HG03457 (cell line): ENCODE results near the gene EMX1.
A peak's percentile ranks its signal among the peaks of the same experiment; 100 is the strongest.
"Not testable (repeated sequence)": the region's sequence is repeated elsewhere in the genome, so short reads cannot be mapped to it uniquely, and the experiment has no call there.

Experiments
- ATAC-seq: cut with Tn5 transposase; IDR thresholded peaks from one replicate; pipeline ENCODE4 v1.9.1; 2021; ENCODE audit warnings: moderate number of reproducible peaks; ENCODE audit not compliant: unreplicated experiment

The EMX1 gene

DNA sequence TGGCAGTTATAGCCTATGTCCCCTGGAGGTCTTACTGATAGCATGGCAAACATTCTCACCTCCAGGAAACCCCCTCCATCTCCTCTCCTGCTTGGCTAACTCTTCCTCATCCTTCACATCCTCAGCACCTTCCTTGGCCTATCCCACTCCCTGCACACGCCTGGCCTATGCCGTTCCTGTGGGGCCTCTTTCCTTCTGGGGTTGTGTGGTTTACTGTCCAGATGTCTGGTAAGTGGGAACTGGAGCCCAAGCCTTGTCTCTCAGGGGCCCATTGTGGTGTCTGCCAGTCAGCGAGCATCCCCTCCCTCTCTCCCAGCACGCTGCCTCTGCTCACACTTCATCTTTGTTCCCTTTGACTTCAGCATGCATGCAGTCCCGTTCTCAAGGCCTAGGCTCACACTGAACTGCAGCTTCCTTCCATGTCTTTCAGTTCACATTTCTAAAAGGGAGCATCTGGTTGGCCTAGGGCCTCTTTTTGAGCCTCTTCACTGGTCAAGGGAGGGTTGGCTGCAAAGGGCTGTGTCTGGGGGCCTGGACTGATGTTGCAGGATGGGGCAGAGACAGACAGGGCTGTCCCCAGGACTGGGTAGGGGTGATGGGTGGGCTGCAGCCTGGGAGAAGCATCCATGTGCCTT, 17.0 kb upstream of the EMX1 start:
- no peak for ATAC-seq

- ATAC-seq, result no peak
These were observed 15.9 kb upstream of the EMX1 start for GRCh38 chr2:72901426-72901825.

GRCh38 chr2:72907369-72907768, 9.9 kb upstream of the EMX1 start:
- not testable (repeated sequence) for ATAC-seq

- no peak for ATAC-seq
These were observed 8.6 kb upstream of the EMX1 start for GRCh38 chr2:72908741-72909140.

DNA sequence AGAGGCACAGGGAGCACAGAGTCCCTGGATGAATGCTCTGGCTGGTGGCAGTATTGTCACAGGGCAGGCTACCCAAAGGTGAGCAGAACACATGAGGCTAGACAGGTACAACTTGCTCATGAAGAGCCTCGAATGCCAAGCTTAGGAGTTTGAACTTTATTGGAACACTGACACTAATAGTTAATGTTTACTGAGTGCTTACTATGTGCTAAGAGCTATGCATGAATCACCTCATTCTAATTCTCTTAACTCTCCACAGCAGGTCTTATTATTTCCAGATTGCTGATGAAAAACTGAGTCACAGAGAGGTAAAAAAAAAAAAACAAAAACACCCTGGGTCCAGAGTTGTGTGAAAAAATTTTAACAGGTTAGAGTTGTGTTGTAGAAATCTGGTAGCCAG, 6.1 kb upstream of the EMX1 start:
- no peak for ATAC-seq

DNA sequence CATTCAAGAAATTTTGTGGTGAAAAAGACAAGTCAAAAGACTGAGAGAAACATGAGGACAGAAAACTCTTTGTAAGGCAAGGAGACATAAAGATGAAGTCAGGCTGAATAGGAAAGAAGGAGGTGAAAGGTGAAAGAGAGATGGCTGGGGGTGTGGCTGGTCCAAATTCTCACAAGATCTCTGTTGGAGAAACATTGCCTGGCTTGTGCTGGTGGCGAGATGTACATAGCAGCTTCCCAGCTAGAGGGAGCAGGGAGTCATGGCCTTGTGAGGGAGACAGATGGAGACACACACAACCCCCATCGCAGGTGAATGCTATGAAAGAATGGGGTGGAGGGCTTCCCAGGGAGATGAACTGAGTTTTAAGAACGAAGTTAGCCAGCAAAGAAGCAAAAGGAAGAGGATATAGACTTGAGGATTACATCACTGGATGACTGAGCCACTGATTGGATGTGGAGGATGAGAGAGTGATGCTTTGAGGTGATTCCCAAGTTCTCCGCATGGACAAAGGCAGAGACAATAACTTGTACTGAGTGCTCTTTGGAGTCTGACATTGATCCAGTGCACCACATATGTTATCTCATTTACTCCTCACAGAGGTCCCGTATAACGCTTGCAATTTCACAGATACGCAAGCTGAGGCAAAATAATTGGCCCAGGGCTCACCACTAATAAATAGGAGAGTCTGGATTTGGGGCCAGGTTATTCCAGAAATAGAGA, 3.7 kb upstream of the EMX1 start:
- no peak for ATAC-seq

DNA sequence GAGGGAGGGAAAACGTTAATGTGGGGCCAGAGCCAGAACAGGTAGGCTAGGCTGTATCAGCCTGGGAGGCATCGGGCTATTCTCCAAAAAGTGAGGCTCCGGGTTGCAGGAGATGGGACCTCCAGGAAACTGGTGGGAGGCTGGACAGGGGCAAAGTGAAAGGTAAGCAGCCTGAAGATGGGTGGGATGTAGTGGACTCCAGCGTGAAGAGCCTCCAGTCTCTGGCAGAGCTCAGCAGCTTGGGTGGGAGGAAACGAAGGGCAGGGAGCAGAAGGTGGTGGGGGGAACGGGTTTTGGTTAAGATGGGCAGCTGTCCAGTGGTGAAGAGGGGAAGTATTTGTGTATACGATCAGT, 3.1 kb upstream of the EMX1 start:
- no peak for ATAC-seq

GRCh38 chr2:72914589-72915319, 2.6 kb upstream of the EMX1 start:
- ATAC-seq, result no peak

GRCh38 chr2:72915320-72915906, 1.9 kb upstream of the EMX1 start:
- ATAC-seq, result no peak

DNA sequence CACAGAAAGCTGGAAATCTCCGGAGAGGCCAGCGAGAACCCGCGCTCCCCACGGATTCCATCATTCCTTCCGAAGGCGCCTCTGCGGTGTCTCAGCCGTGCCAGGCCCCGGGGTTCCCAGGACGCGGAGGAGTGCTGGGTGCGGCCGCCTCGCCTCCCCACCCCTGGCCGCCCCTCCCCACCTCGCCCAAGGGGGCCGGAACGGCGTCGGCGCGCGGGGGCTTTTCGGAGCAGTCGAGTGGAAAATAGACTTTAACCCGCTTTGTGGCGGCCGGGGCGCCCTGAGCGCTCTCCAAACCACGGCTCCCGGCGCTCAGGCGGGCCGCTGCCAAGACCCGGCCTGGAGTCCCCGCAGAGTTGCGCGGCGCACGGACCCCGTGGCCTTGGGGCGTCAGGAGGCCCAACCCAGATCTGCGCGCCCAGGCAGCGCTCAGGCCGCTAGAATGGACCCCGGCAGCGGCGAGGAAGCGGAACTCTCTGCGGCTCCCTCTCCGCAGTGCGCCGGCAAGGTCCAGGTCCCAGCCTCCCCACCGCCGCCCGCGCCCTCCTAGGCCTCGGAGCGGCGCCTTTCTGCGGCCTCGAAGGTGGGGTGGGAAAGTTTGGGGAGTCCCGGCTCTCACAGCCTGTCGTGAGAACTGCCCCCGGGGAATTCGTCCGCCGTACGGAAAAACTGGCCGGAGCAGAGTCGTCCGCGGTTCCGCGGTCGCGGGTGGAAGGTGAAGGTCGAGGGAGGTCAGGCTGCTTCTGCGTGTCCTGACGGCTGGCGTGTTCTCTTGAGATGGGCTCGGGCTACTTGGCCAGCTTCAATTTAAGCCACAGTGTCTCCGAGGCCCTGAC, 1.2 kb upstream of the EMX1 start:
- ATAC-seq, result peak; percentile 46

DNA sequence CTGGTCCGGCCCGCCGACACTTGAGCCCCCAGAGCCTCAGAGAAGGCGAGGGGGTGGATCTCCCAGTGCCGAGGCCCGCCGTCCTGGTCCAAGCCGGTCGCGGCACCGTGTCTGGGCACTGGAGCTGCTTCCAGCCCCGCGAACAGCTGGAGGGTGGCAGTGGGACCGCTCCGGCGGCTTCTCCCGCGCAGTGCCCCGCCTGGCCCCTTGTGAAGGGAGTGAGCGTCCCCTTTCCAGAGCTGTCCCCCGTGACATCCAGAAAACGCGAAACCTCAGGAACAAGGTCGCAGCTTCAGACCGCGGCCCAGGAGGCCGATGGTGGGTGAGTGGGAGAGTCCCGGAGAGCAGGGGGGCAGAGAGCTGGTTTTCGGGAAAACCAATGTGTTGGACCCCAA, 579 bp upstream of the EMX1 start:
- ATAC-seq, result no peak

DNA sequence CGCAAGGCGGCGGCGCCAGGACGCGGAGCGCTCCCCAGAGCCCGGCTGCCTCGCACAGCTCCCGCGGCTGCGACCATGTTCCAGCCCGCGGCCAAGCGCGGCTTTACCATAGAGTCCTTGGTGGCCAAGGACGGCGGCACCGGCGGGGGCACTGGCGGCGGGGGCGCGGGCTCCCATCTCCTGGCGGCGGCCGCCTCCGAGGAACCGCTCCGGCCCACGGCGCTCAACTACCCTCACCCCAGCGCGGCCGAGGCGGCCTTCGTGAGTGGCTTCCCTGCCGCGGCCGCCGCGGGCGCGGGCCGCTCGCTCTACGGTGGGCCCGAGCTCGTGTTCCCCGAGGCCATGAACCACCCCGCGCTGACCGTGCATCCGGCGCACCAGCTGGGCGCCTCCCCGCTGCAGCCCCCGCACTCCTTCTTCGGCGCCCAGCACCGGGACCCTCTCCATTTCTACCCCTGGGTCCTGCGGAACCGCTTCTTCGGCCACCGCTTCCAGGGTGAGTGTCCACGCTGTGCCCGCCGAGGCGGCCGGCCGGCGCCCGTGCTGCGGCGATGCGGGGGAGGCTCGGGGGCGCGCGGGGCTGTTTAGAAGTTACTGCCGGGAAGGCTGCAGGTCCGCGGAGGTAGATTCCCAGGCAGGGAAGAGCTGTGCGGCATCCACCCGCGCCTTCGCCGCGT, 696 bp downstream of the EMX1 start:
- ATAC-seq, result no peak

DNA sequence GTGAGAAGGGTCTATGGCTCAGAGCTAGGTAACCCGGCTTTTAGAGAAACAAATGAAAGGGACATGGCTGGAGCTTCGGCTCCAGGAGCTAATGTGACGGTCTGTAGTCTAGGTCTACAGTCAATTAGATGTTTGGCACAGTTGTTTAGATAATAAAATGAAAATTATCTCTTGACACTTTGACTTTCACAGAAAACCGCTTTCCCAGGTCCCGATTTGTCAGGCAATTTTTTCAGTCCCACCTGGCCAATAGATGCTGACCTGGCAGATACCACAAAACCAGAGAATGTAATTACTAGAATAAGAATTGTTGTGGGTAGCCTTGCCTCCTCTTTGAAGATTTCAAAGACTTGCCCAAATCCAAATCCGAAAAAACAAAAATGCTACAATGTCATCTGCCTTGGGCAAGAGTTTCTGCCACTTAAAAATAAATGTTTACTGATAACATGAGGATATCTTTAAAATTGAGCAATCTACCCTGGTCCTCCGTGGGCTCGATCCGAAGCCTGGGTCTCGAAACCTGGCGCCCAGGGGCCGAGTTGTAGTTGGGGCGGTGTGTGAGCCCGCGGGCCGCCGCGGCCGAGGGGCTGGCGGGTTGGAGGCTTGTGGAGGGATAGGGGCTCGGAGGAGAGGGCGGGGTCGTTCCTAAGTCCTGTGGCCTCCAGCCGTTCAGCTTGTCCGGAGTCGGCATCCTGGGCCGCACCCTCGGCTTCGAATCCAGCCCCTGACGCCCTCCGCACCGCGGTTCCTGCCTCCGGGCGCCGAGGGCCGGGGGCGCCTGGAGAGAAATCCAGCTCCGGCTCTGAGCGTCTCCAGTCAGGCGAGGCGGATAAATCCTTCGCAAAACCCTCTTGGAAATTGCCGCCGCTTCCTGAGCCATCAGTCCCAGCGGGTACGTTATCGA, 2.3 kb downstream of the EMX1 start:
- no peak for ATAC-seq

- no peak for ATAC-seq
These were observed 3.2 kb downstream of the EMX1 start for GRCh38 chr2:72920318-72921087.

GRCh38 chr2:72921088-72921851, 4.0 kb downstream of the EMX1 start:
- ATAC-seq, result no peak

GRCh38 chr2:72921853-72922252, 4.5 kb downstream of the EMX1 start:
- ATAC-seq, result no peak

DNA sequence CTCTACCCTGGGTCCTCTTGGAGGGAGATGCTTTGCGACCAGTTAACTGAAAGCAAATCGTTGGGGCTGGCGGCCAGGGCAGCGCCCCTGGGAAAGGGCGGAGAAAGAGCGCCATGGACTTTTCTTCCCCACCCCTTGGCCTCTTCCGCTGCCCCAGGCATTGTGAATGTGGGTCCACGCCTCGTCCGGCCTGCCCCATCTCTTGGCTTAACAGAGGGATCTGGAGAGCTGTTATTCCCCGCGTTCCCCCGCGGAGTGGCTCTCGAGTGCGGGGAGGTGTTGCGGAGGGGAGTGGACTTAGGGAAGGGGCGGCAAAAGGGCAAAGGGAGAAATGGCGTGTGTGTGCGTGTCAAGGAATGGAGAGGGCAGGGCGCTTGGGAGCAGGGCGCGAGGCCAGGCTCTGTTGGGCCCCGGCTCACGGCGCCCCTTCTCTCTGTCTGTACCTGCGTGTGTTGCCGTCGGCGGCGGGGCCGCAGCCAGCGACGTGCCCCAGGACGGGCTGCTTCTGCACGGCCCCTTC, 6.6 kb downstream of the EMX1 start:
- ATAC-seq, result no peak
